Keratinocyte (primary cell): ENCODE results near the gene ROPN1L.

Experiments used
- CTCF ChIP-seq, 3 experiments: IDR thresholded peaks in 1 of 3; conservative IDR thresholded peaks in 1 of 3; optimal IDR thresholded peaks in 1 of 3; 2 replicates in 2 of 3; 3 replicates in 1 of 3; pipeline versions ENCODE3 to v1.5.1; 2011; ENCODE audit warnings: low read length in 3 of 3, mild to moderate bottlenecking in 3 of 3, moderate library complexity in 2 of 3, control low read depth in 1 of 3, inconsistent platforms in 1 of 3; ENCODE audit not compliant: insufficient read depth in 2 of 3; ENCODE audit errors: extremely low read depth in 1 of 3
- EZH2 ChIP-seq: IDR thresholded peaks from one replicate; pipeline ENCODE4 v1.6.1; 2012; ENCODE audit warnings: inconsistent platforms, mild to moderate bottlenecking, low read length, moderate library complexity

DNA sequence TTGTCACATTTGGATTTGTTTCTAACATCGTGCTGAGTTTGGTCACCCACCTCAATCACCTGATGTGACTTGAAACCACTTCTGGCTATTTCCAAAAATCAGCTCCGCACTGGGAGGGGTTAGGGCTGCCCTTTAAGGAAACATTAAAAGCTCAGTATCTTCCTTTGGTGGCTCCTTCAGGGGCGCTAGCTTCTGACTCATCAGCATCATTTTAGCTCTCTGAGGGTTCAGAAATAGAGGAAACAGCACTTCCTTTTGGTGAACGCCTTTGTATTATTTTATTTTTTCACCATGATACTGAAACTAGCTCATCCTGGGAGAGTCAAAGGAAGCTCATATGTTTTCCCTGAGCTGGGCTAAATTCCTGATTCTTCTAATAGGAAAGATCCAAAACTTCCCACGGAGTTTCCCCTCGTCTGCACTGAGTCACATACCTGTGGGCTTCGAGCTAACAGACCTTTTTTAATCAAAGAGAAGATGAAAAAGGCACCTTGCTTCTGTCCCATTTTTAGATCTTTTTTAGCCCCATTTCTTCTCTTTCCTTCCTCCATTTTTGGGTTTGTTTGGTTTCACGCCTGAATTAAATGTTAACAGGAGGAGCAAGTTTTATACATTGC, 48.2 kb downstream of the ROPN1L start:
- no peak for TF ChIP-seq EZH2
- TF ChIP-seq CTCF (optimal IDR thresholded peaks at IDR 0.05 in 1 of 3, IDR thresholded peaks at IDR 0.05 in 1 of 3, conservative IDR thresholded peaks at IDR 0.05 in 1 of 3; ENCODE audit: extremely low read depth in 1 of 3, insufficient read depth in 2 of 3, low read length in 3 of 3), result no peak
